Smooth muscle cell (in vitro differentiated cells): ENCODE data around the gene ZFP57. TPM values are rescaled to one million over a fixed set of nuclear protein-coding genes. Genes with fewer than 3 reads are reported as not detected.

Source experiments
- DNase-seq: peaks from one replicate; lab custom pipeline; 2025; ENCODE audit not compliant: unreplicated experiment; lab: John Stamatoyannopoulos, UW
- H2AFZ ChIP-seq: fragments of 200-600 bp; sonication (generic); 2 replicates; pipeline ENCODE4 v1.6.0; 2016; ENCODE audit warnings: antibody characterized with exemption, low read depth, mild to moderate bottlenecking
- H3F3A ChIP-seq: fragments of 200-600 bp; sonication (generic); 2 replicates; pipeline ENCODE4 v1.6.0; 2017; ENCODE audit warnings: antibody characterized with exemption, low read depth
- H3K27ac ChIP-seq: fragments of 200-600 bp; sonication (generic); 2 replicates; pipeline ENCODE4 v1.5.1; 2016; ENCODE audit warnings: low read depth, mild to moderate bottlenecking
- H3K27me3 ChIP-seq: fragments of 200-600 bp; sonication (generic); 2 replicates; pipeline ENCODE4 v1.6.1; 2016; ENCODE audit warnings: low read depth, mild to moderate bottlenecking
- H3K36me3 ChIP-seq: fragments of 200-600 bp; sonication (generic); 2 replicates; pipeline ENCODE4 v1.5.1; 2016; ENCODE audit warnings: low read depth
- H3K4me1 ChIP-seq: fragments of 200-600 bp; sonication (generic); 2 replicates; pipeline ENCODE4 v1.5.1; 2016; ENCODE audit warnings: low read depth
- H3K4me2 ChIP-seq: fragments of 200-600 bp; sonication (generic); 2 replicates; pipeline ENCODE4 v1.6.0; 2016; ENCODE audit warnings: mild to moderate bottlenecking
- H3K4me3 ChIP-seq: fragments of 200-600 bp; sonication (generic); 2 replicates; pipeline ENCODE4 v1.5.1; 2016; ENCODE audit warnings: mild to moderate bottlenecking
- H3K79me2 ChIP-seq: fragments of 200-600 bp; sonication (generic); 2 replicates; pipeline ENCODE4 v1.6.0; 2016; ENCODE audit warnings: low read depth, mild to moderate bottlenecking
- H3K9ac ChIP-seq: fragments of 200-600 bp; sonication (generic); 2 replicates; pipeline ENCODE4 v1.6.0; 2016; ENCODE audit warnings: low read depth
- H3K9me3 ChIP-seq: fragments of 200-600 bp; sonication (generic); replicated peaks from 2 replicates; pipeline ENCODE4 v1.5.1; 2016; ENCODE audit warnings: low read depth
- H4K20me1 ChIP-seq: fragments of 200-600 bp; sonication (generic); 2 replicates; pipeline ENCODE4 v1.6.0; 2016; ENCODE audit warnings: low read depth
- WGBS: methylation state at CpG from one replicate; pipeline ENCODE4 v1.1.7; 2016; ENCODE audit warnings: low lambda C conversion rate; 5-methylcytosine and 5-hydroxymethylcytosine counted together
- polyA plus RNA-seq: library from polyadenylated mRNA; unstranded; fragments of >200 nt; fragmentation: Nextera tagmentation; extraction: Ambion mirVana; gene quantifications from 2 replicates; pipeline ENCODE4 v1.2.1, GENCODE V29; 2016
- total RNA-seq: library from RNA; depleted of rRNA; stranded (reverse); fragments of >200 nt; gene quantifications from 2 replicates; pipeline ENCODE4 v1.2.3, GENCODE V29; 2014
- TF ChIP-seq, protein P1 (sequence below): fragments of 200-600 bp; sonication (generic); IDR thresholded peaks from 2 replicates; pipeline ENCODE4 v1.5.1; 2017; ENCODE audit warnings: borderline replicate concordance, mild to moderate bottlenecking, antibody characterized with exemption; ENCODE audit not compliant: insufficient read depth, poor library complexity, severe bottlenecking

ZFP57 gene
- total and polyA plus RNA-seq, 2 experiments from 2014 or later = not detected

DNA sequence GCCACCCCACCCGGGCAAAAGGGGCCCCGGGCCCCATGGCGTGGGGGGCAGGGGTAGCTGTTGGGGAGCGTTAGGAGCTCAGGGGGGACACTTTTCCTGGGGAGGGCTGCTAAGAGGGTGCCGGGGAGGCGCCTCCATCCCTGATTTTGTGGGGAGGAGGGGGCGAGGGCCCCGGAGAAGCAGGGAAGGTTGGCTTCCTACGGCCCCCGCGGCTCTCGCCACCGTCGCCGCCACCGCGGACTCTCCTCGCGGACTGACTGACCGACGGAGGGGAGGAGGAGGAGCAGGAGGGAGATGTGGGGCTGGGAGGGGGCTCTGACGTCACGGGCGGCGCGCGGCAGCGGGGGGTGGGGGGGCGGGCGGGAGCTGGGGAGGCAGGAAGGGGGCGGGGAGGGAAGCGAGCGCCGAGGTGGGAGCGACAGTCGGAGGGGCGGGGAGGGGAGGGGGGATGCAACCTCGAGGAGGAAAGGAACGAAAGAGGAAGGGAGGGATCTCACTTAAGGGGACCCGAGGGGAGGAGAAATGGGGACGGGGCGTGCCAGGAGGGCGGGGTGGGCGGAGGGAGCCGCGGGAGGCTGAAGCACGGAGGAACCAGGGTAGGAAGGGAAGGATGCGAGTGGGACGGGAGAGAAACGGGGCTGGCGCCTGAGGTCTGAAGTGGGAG, 53.1 kb downstream of the ZFP57 start:
- 0% methylated on average over 12 of the region's 51 CpGs for WGBS
- peaks cover 49% of the 10 kb centered on the region for H3K4me1 ChIP-seq
- peaks cover 6% of the 10 kb centered on the region for H3K79me2 ChIP-seq
- H3K36me3 ChIP-seq = peaks cover 4% of the 10 kb centered on the region
- TF ChIP-seq, protein P1, sequence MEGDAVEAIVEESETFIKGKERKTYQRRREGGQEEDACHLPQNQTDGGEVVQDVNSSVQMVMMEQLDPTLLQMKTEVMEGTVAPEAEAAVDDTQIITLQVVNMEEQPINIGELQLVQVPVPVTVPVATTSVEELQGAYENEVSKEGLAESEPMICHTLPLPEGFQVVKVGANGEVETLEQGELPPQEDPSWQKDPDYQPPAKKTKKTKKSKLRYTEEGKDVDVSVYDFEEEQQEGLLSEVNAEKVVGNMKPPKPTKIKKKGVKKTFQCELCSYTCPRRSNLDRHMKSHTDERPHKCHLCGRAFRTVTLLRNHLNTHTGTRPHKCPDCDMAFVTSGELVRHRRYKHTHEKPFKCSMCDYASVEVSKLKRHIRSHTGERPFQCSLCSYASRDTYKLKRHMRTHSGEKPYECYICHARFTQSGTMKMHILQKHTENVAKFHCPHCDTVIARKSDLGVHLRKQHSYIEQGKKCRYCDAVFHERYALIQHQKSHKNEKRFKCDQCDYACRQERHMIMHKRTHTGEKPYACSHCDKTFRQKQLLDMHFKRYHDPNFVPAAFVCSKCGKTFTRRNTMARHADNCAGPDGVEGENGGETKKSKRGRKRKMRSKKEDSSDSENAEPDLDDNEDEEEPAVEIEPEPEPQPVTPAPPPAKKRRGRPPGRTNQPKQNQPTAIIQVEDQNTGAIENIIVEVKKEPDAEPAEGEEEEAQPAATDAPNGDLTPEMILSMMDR = no peak
- H3F3A ChIP-seq = no peaks in the 10 kb centered on the region
- peak overlapping the region; percentile 62 for H3K9ac ChIP-seq
- no peak overlapping the region for H3K27ac ChIP-seq
- peak; percentile 57 for DNase-seq
- peak overlapping the region; percentile 98 for H3K4me2 ChIP-seq
- peaks cover 35% of the 10 kb centered on the region for H4K20me1 ChIP-seq
- no peaks in the 10 kb centered on the region for H3K27me3 ChIP-seq
- peak overlapping the region; percentile 80 for H3K4me3 ChIP-seq
- H3K9me3 ChIP-seq = no peaks in the 10 kb centered on the region
- peak overlapping the region; percentile 91 for H2AFZ ChIP-seq

DNA sequence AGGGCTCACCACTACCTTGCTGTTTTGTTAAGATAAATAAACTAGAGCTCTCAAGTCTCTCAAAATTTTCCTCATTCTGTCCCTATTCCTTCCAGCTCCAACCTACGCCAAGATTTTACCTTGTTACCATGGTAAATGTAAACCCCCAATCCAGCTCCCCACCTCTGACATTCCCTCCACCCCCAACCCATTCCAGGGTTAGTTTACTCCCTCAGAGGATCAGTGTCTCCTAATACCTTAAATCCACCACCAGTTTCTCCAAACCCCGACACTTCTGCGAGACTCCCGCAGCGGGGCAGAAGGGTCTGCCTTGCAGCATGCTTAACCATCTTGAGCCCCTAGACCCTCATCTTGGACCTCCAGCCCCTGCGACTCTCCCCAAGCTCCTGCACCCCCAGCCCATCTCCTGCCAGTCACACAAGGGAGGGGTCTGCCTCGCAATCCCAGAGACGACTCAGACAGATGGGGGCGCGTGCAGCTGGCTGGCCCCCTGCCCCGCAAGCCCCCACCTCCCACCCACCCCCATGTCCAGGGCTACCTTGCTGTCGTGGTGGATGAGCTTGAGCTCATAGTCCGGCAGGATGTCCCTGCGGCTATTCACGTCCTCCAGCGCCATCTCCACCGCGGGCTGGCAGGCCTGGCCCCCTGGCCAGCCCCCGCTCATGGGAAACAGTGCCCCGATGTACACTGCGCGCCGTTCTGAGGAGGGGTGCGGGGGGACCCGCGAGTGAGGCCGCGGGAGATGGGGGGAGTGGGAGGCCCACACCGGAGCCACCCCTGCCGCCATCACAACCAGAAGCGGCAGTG, 53.8 kb downstream of the ZFP57 start:
- no peak for DNase-seq
- H2AFZ ChIP-seq = peak overlapping the region; percentile 91
- peaks cover 6% of the 10 kb centered on the region for H3K79me2 ChIP-seq
- H3K36me3 ChIP-seq = peaks cover 4% of the 10 kb centered on the region
- H3F3A ChIP-seq = no peaks in the 10 kb centered on the region
- H3K9ac ChIP-seq = peak overlapping the region; percentile 62
- H3K4me3 ChIP-seq = peak overlapping the region; percentile 80
- H4K20me1 ChIP-seq = peaks cover 35% of the 10 kb centered on the region
- TF ChIP-seq, protein P1 = no peak
- peak overlapping the region; percentile 98 for H3K4me2 ChIP-seq
- no peaks in the 10 kb centered on the region for H3K27me3 ChIP-seq
- WGBS = 13% methylated on average over 19 of the region's 31 CpGs
- no peak overlapping the region for H3K27ac ChIP-seq
- H3K4me1 ChIP-seq = peaks cover 56% of the 10 kb centered on the region
- H3K9me3 ChIP-seq = no peaks in the 10 kb centered on the region

DNA sequence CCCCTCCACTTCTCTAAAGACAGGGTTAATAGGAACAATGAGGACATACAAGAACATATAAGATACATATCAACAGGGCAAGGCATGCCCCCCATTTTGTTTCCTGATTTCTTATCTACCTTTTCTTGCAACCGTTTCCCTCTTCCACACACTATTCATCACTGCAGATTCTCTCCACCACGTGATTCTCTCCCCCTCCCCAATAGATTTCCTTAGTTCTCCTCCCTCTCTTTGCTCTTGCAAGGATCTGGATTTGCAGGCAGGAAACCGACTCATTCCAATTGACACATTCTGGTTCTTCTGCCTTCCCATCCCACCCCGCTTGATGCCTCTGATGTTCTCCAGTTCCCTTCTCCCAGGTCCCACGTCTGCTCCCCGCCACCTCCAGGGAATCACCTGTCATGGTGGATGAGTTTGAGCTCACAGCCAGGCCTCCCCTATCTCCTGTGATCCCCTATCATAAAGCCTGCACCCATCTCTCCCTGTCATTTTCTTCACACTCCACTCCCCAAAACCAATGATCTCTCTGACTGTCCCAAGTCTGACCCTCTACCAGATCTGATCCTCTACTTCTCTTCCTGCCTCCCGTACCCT, 55.5 kb downstream of the ZFP57 start:
- H3K4me1 ChIP-seq = peaks cover 41% of the 10 kb centered on the region
- H3K79me2 ChIP-seq = peaks cover under 1% of the 10 kb centered on the region
- no peak overlapping the region for H3K4me3 ChIP-seq
- H3K9ac ChIP-seq = no peak overlapping the region
- peaks cover 4% of the 10 kb centered on the region for H3K36me3 ChIP-seq
- no peak for DNase-seq
- H3F3A ChIP-seq = no peaks in the 10 kb centered on the region
- H3K27me3 ChIP-seq = no peaks in the 10 kb centered on the region
- peaks cover 27% of the 10 kb centered on the region for H4K20me1 ChIP-seq
- no peaks in the 10 kb centered on the region for H3K9me3 ChIP-seq
- H3K4me2 ChIP-seq = peak overlapping the region; percentile 98
- WGBS = 45% methylated on average over 7 of the region's 7 CpGs
- TF ChIP-seq, protein P1 = no peak
- no peak overlapping the region for H3K27ac ChIP-seq
- no peak overlapping the region for H2AFZ ChIP-seq
